GM20000 (cell line): ENCODE results near the gene CBARP.
A peak's percentile ranks its signal among the peaks of the same experiment; 100 is the strongest.

Source experiments
- DNase-seq: peaks from one replicate; pipeline ENCODE4 v3.0.0; 2012; ENCODE audit warnings: low spot score
- CTCF ChIP-seq: IDR thresholded peaks from 2 replicates; pipeline ENCODE4 v1.5.1; 2012; ENCODE audit warnings: mild to moderate bottlenecking, control low read depth; ENCODE audit errors: extremely low read depth, missing control alignments

CBARP gene

GRCh38 chr19:1225440-1226226 lies 12.2 kb downstream of the CBARP start:
- DNase-seq: no peak
- no peak for TF ChIP-seq CTCF

- no peak for DNase-seq
- TF ChIP-seq CTCF: no peak
Measured at GRCh38 chr19:1224847-1225246, 13.0 kb downstream of the CBARP start.

GRCh38 chr19:1224047-1224825 lies 13.6 kb downstream of the CBARP start:
- no peak for DNase-seq
- TF ChIP-seq CTCF: no peak

- TF ChIP-seq CTCF: peak; percentile 29
- peak; percentile 79 for DNase-seq
Measured at GRCh38 chr19:1223018-1223855, 14.6 kb downstream of the CBARP start.

- no peak for DNase-seq
- TF ChIP-seq CTCF: no peak
Measured at GRCh38 chr19:1222394-1222793, 15.4 kb downstream of the CBARP start.

- TF ChIP-seq CTCF: no peak
- no peak for DNase-seq
Measured at GRCh38 chr19:1221904-1222255, 15.9 kb downstream of the CBARP start.
